Fibroblast of skin of left biceps (primary cell): ENCODE data around the gene CNIH1.
"Not testable (repeated sequence)": the region's sequence is repeated elsewhere in the genome, so short reads cannot be mapped to it uniquely, and the experiment has no call there.

ENCODE experiments used
- DNase-seq, 2 experiments: peaks; one replicate each; pipeline ENCODE4 v3.0.0-alpha.2; 2013; ENCODE audit warnings: low read depth in 2 of 2

The CNIH1 gene

GRCh38 chr14:54428527-54428926 lies 12.6 kb downstream of the CNIH1 start:
- no peak for DNase-seq

GRCh38 chr14:54427871-54428270 lies 13.3 kb downstream of the CNIH1 start:
- DNase-seq = no peak

- no peak for DNase-seq
Measured at GRCh38 chr14:54425537-54426274, 15.5 kb downstream of the CNIH1 start.

- DNase-seq = no peak
Measured at GRCh38 chr14:54425068-54425467, 16.1 kb downstream of the CNIH1 start.

GRCh38 chr14:54424479-54424901 lies 16.7 kb downstream of the CNIH1 start:
- no peak for DNase-seq

GRCh38 chr14:54423991-54424390 lies 17.2 kb downstream of the CNIH1 start:
- no peak for DNase-seq

GRCh38 chr14:54420478-54421142 lies 20.6 kb downstream of the CNIH1 start:
- peak in 1 of 2 experiments; percentile 21 for DNase-seq

GRCh38 chr14:54411371-54411770 lies 29.8 kb downstream of the CNIH1 start:
- no peak for DNase-seq

GRCh38 chr14:54410215-54410614 lies 31.0 kb downstream of the CNIH1 start:
- DNase-seq = no peak

- DNase-seq = peak; percentile 24 to 32
Measured at GRCh38 chr14:54403401-54404005, 37.7 kb downstream of the CNIH1 start.

- no peak for DNase-seq
Measured at GRCh38 chr14:54399560-54399959, 41.6 kb downstream of the CNIH1 start.

GRCh38 chr14:54396493-54397335 lies 44.5 kb downstream of the CNIH1 start, which contains the start of gene CDKN3:
Gene CDKN3, plus strand, starts transcription at chr14:54397007. Its CDS starts 62 bp downstream, at chr14:54397069.
- peak; percentile 97 for DNase-seq

GRCh38 chr14:54396183-54396492 lies 45.0 kb downstream of the CNIH1 start:
- DNase-seq = no peak

GRCh38 chr14:54395716-54396115 lies 45.5 kb downstream of the CNIH1 start:
- no peak for DNase-seq

GRCh38 chr14:54395284-54395683 lies 45.9 kb downstream of the CNIH1 start:
- no peak for DNase-seq

- no peak for DNase-seq
Measured at GRCh38 chr14:54394596-54394995, 46.6 kb downstream of the CNIH1 start.

GRCh38 chr14:54392986-54393884 lies 47.9 kb downstream of the CNIH1 start:
- not testable (repeated sequence) for DNase-seq

GRCh38 chr14:54392131-54392859 lies 48.9 kb downstream of the CNIH1 start:
- no peak for DNase-seq

- DNase-seq = no peak
Measured at GRCh38 chr14:54387328-54387727, 53.8 kb downstream of the CNIH1 start.

- no peak for DNase-seq
Measured at GRCh38 chr14:54385556-54385955, 55.6 kb downstream of the CNIH1 start.
